Measurements from ENCODE around the gene NUPR1. TPM values are rescaled to one million over a fixed set of nuclear protein-coding genes. Genes with fewer than 3 reads are reported as not detected.

Gene NUPR1
- polyA plus RNA-seq, 1 experiment, result 108 TPM

DNA sequence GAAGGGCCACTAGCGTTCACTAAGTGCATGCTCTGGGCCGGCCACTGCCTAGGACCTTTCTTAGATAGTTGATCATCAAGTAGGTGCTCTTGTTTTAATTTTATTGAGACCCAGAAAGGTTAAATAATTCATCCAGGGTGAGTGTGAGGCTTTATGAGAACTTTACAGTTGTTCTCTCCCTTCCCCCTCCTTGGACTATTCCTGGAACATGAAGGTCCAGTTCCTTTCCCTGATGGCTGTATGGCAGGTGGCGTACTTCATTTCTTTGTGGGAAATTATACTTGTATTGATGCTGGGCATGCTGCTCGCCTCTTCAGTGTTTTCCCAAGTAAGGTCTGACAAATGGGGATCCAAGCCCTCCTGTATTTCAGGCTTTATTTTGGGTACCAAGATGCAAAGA, 23.4 kb upstream of the NUPR1 start:
- ChIA-PET CTCF (no interaction called here), POLR2A (no interaction called here)
- Histone ChIP-seq H3K27me3 (ENCODE audit: control insufficient read depth, insufficient read depth, low read length) (no peaks in the 10 kb centered on the region), H3K27ac (ENCODE audit: low read depth, low read length) (no peak overlapping the region), H3K9me3 (ENCODE audit: control insufficient read depth, insufficient read depth, low read length) (peaks cover 3% of the 10 kb centered on the region), H3K4me3 (ENCODE audit: low read depth, low read length) (no peak overlapping the region)
- no peak for DNase-seq (ENCODE audit: low read depth, low spot score)
- TF ChIP-seq, protein P1, sequence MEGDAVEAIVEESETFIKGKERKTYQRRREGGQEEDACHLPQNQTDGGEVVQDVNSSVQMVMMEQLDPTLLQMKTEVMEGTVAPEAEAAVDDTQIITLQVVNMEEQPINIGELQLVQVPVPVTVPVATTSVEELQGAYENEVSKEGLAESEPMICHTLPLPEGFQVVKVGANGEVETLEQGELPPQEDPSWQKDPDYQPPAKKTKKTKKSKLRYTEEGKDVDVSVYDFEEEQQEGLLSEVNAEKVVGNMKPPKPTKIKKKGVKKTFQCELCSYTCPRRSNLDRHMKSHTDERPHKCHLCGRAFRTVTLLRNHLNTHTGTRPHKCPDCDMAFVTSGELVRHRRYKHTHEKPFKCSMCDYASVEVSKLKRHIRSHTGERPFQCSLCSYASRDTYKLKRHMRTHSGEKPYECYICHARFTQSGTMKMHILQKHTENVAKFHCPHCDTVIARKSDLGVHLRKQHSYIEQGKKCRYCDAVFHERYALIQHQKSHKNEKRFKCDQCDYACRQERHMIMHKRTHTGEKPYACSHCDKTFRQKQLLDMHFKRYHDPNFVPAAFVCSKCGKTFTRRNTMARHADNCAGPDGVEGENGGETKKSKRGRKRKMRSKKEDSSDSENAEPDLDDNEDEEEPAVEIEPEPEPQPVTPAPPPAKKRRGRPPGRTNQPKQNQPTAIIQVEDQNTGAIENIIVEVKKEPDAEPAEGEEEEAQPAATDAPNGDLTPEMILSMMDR (IDR thresholded peaks at IDR 0.05; ENCODE audit: low read depth, low read length), result no peak

DNA sequence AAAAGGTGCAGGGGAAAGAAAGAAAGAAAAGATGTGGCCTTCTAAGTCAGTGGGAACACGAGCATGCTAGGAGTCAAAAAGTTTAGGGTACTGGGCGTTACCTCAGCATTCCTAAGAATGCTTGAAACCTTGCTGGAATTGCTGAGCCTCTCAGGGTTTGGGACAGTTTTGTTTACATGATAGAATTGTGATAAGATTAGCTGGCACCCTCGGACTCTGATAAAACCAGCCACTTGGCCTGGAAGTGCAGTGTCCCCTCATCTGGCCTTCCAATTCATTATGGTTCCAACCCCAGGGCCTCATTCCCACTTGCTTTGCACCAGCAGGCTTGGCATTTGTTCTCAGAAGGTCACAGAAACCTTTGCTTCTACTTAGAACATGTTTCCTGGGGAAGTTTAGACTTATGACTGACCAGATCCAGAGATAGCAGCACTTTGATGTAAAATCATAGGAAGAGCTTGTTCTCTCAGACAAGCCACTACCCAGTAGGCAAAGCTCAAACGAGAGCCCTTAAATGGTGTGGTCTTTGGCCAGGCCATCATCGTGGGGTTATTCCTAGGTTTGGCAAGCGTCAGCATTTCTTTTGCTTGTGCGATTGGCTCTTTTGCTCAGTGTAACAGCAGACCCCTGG, 22.9 kb upstream of the NUPR1 start:
- DNase-seq (ENCODE audit: low read depth, low spot score), result no peak
- ChIA-PET CTCF (no interaction called here), POLR2A (no interaction called here)
- Histone ChIP-seq H3K4me3 (ENCODE audit: low read depth, low read length) (no peak overlapping the region), H3K9me3 (ENCODE audit: control insufficient read depth, insufficient read depth, low read length) (peaks cover 2% of the 10 kb centered on the region; the same call in 1 of the 2 replicates), H3K27me3 (ENCODE audit: control insufficient read depth, insufficient read depth, low read length) (no peaks in the 10 kb centered on the region), H3K27ac (ENCODE audit: low read depth, low read length) (no peak overlapping the region)
- TF ChIP-seq, protein P1 (IDR thresholded peaks at IDR 0.05; ENCODE audit: low read depth, low read length), result no peak

DNA sequence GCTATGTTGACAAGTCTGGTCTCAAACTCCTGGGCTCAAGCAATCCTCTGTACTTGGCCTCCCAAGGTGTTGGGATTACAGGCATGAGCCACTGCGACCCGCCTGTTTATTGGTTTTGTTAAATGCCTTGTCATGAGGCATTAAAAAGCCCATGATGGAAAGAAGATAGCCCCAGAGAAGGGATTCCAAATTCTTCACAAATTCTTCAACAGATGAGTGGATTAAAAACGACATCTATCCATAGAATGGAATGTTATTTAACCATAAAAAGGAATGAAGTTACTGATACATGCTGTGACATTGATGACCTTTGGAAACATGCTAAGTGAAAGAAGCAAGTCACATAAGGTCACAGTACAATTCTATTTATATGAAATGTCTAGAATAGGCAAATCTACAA, 19.7 kb upstream of the NUPR1 start:
- ChIA-PET CTCF (no interaction called here), POLR2A (interaction anchor here (0.6 kb wide), 1 partner anchor 349 kb away, joined by 3 read pairs; no protein-coding TSS in a partner anchor)
- Histone ChIP-seq H3K4me3 (ENCODE audit: low read depth, low read length) (no peak overlapping the region), H3K27ac (ENCODE audit: low read depth, low read length) (no peak overlapping the region), H3K9me3 (ENCODE audit: control insufficient read depth, insufficient read depth, low read length) (no peaks in the 10 kb centered on the region; the same call in 1 of the 2 replicates), H3K27me3 (ENCODE audit: control insufficient read depth, insufficient read depth, low read length) (no peaks in the 10 kb centered on the region)
- TF ChIP-seq, protein P1 (IDR thresholded peaks at IDR 0.05; ENCODE audit: low read depth, low read length), result no peak
- no peak for DNase-seq (ENCODE audit: low read depth, low spot score)

DNA sequence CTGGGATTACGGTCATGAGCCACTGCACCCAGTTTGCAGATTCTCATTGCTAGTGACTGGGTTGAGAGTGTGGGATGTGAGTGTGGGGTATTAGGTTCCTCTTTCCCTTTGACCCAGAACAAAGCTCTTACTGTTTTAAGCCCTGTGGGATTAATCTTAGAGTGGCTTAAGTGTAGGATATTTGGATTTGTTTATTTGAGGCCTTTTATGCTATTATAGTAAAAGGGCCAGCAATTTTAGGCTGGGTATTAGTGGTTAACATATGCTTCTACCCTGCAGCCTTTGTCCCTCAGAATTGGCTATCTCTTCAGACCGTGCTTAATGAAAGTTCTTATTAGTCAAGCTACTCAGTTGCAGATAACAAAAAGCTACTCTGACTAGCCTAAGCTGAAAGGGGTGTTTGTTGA, 18.1 kb upstream of the NUPR1 start:
- Histone ChIP-seq H3K4me3 (ENCODE audit: low read depth, low read length) (no peak overlapping the region), H3K27me3 (ENCODE audit: control insufficient read depth, insufficient read depth, low read length) (no peaks in the 10 kb centered on the region), H3K27ac (ENCODE audit: low read depth, low read length) (no peak overlapping the region), H3K9me3 (ENCODE audit: control insufficient read depth, insufficient read depth, low read length) (no peaks in the 10 kb centered on the region; the same call in 1 of the 2 replicates)
- ChIA-PET POLR2A (no interaction called here), CTCF (interaction anchor here (0.6 to 1.0 kb wide), 3 partner anchors 10 to 388 kb away, joined by 3 read pairs; no protein-coding TSS in a partner anchor)
- TF ChIP-seq, protein P1 (IDR thresholded peaks at IDR 0.05; ENCODE audit: low read depth, low read length), result no peak
- DNase-seq (ENCODE audit: low read depth, low spot score), result no peak

DNA sequence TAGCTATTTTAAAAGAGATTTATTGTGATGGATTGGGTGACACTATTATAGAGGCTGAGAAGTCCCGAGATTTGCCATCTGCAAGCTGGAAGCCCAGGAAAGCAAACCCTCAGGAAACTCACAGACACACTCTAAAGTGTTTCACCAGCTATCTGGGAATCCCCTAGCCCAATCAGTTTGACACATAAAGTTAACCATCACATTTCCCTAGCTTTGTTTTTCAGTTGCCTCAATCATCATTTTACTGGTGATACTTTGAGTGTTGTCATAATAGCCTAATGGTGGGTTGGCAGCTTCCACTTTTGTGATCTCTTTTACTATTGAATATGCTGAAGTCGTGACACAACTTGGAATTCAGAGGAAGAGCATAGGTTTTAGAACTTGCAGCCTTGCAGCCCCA, 16.8 kb upstream of the NUPR1 start:
- H3K4me3 ChIP-seq (ENCODE audit: low read depth, low read length), result no peak overlapping the region
- H3K27me3 ChIP-seq (ENCODE audit: control insufficient read depth, insufficient read depth, low read length), result no peaks in the 10 kb centered on the region
- no peak overlapping the region for H3K27ac ChIP-seq (ENCODE audit: low read depth, low read length)
- TF ChIP-seq, protein P1 (IDR thresholded peaks at IDR 0.05; ENCODE audit: low read depth, low read length), result no peak
- DNase-seq (ENCODE audit: low read depth, low spot score), result no peak
- POLR2A ChIA-PET, result no interaction called here
- no peaks in the 10 kb centered on the region; the same call in 1 of the 2 replicates for H3K9me3 ChIP-seq (ENCODE audit: control insufficient read depth, insufficient read depth, low read length)
- CTCF ChIA-PET, result interaction anchor here (2.2 kb wide), 1 partner anchor 10 kb away, joined by 8 read pairs; no protein-coding TSS in a partner anchor
